D721Med (cell line): ENCODE measurements around the gene GLI3.

ENCODE experiments used
- DNase-seq: peaks from one replicate; pipeline ENCODE4 v3.0.0; 2011; ENCODE audit warnings: low spot score; ENCODE audit not compliant: insufficient read length
- FAIRE-seq: peaks from 2 replicates; lab custom pipeline; 2011; peaks lifted over from hg19 to GRCh38; lab: Jason Lieb, UNC
- CTCF ChIP-seq: IDR thresholded peaks from 2 replicates; pipeline ENCODE4 v1.5.1; 2012; ENCODE audit warnings: mild to moderate bottlenecking, control low read depth; ENCODE audit not compliant: insufficient read depth; ENCODE audit errors: missing control alignments

GLI3 gene

DNA sequence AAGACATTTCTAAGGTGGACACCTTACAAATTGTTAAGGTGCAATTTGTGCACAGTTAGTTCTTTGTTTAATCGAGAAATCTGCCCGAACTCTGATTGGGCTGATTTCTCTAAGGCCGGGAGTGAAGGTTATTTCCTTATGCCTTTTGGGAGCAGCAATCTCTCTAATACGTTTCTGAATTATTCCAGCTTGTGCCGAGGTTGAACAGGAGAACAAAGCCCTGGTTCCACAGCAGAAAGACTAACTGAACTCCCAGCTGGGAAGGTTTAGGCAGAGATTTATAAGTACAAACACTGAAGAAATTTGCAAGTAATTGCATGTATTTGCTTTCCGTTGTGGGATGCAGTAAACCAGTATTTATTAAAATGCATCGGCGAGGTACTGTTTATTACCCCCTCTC is 116.8 kb downstream of the GLI3 start:
- no peak for FAIRE-seq
- DNase-seq, result no peak

GRCh38 chr7:42117201-42117600 is 119.8 kb downstream of the GLI3 start:
- TF ChIP-seq CTCF, result no peak
- FAIRE-seq, result no peak
- no peak for DNase-seq

More for the DNA sequence above, 116.8 kb downstream of the GLI3 start:
- no peak for TF ChIP-seq CTCF

- FAIRE-seq, result no peak
- no peak for DNase-seq
- TF ChIP-seq CTCF, result no peak
Measured at GRCh38 chr7:42115795-42116194, 121.2 kb downstream of the GLI3 start.

GRCh38 chr7:42110333-42110732 is 126.7 kb downstream of the GLI3 start:
- no peak for TF ChIP-seq CTCF
- FAIRE-seq (no peak), DNase-seq (no peak)

DNA sequence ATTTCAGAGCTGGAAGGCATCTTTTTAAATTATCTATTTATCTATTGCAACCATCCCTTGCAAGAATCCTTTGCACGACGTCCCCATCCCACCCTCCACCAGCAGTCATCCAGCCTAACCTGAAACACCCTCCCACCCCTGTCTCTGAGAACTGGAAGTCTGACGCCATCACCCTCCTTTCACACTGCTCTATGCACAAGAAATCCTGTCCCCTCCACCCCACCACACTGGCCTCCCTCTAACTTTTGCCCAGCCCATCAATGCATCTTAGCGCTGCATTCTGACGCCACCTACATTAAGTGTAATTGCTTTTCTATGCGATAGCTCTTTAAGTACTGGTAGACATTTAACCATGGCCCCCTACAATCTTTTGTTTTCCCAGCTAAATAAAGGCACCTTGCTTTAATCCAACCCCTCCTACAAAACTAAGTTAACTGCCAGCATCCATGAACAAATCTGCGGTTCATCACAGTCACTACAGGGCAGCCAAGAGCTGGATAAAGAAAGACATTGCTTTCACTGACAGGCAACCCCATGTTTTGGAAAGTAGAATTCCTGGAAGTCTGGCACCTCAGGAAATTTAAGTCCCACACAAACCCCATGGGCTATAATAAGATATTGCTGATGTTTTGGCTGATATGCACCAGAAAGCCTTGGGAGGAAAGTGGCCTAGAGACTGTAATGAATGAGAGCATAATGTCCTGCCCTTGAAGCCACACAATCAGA is 128.0 kb downstream of the GLI3 start:
- TF ChIP-seq CTCF, result no peak
- no peak for DNase-seq
- no peak for FAIRE-seq

DNA sequence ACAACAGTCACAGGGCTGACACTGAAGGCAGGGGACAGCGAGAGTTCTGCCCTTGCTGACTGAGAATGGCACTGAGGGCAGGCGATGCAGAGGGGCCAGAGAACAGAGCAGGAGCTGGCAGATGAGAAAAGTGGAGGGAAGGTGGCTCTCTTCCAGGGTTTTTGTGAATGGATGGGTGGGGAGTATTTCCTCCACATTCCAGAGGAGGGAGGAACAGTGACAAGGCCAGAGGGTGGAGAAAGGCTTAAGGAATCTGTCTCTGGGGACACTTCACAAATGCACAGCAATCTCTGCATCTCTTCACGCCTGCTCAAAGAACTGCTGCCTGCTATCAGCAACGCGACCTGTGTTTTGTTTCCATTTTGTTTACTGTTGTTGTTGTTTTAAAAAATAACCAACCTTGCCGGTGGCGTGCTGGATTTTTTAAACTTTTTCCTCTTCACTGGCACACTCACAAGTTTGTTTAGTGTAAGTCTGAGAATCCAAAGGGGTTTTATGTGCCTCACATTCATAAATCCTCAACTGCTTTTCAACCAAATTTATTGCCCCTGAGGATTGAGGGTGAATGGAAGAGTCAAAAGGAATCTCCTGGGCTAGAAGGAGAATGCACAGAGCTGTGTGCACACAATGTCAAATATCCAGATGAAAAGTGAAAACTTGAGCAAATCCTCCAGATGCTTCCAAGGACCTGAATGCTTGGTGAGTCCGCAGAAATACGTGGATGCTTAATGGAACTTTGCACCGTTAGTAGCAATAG is 129.3 kb downstream of the GLI3 start:
- FAIRE-seq, result no peak
- no peak for DNase-seq

More for the DNA sequence above, 129.3 kb downstream of the GLI3 start:
- no peak for TF ChIP-seq CTCF
